Liver (tissue), 3 donors: ENCODE data around the gene TNS3.

ENCODE experiments used
- ATF3 ChIP-seq: IDR thresholded peaks from 2 replicates; pipeline ENCODE4 v1.6.1; 2016; ENCODE audit warnings: antibody characterized with exemption
- CTCF ChIP-seq: fragments of 150-350 bp; IDR thresholded peaks from 2 replicates; pipeline ENCODE4 v1.5.1; 2017; ENCODE audit warnings: improper control_type of control experiment, low read depth, low read length; ENCODE audit not compliant: missing input control
- FOXA1 ChIP-seq: IDR thresholded peaks from 2 replicates; pipeline ENCODE4 v1.6.1; 2016; ENCODE audit warnings: antibody characterized with exemption
- HNF4A ChIP-seq, 2 donors: conservative IDR thresholded peaks; 2 replicates each; pipeline ENCODE4 v1.6.1; 2016; ENCODE audit warnings: antibody characterized with exemption in 2 of 2, mild to moderate bottlenecking in 2 of 2
- RAD21 ChIP-seq, 2 donors: IDR thresholded peaks; 2 replicates each; pipeline ENCODE4 v1.6.1; 2016; ENCODE audit warnings: antibody characterized with exemption in 2 of 2, mild to moderate bottlenecking in 2 of 2
- REST ChIP-seq: IDR thresholded peaks from 2 replicates; pipeline ENCODE4 v1.6.1; 2016; ENCODE audit warnings: antibody characterized with exemption, mild to moderate bottlenecking
- TAF1 ChIP-seq: conservative IDR thresholded peaks from 2 replicates; pipeline ENCODE4 v1.6.1; 2016; ENCODE audit warnings: antibody characterized with exemption, mild to moderate bottlenecking
- donor health status: healthy.
- donor health status: healthy.

- no peak for TF ChIP-seq REST
- TF ChIP-seq FOXA1, result no peak
- TF ChIP-seq RAD21 (IDR thresholded peaks at IDR 0.05), result no peak
- no peak for TF ChIP-seq CTCF
- TF ChIP-seq TAF1, result no peak
- TF ChIP-seq ATF3, result no peak
- TF ChIP-seq HNF4A (conservative IDR thresholded peaks at IDR 0.05), result no peak
These were observed 126.7 kb downstream of the TNS3 start for GRCh38 chr7:47454974-47455871.
